Activated T-helper 1 cell treated with Interleukin-2 at 50 U/mL for 16 hours (primary cell): ENCODE data around the gene EXT2.

ENCODE experiments used
- DNase-seq: peaks from one replicate; pipeline ENCODE4 v3.0.0-alpha.2; 2020; ENCODE audit warnings: low read depth

EXT2 gene

DNA sequence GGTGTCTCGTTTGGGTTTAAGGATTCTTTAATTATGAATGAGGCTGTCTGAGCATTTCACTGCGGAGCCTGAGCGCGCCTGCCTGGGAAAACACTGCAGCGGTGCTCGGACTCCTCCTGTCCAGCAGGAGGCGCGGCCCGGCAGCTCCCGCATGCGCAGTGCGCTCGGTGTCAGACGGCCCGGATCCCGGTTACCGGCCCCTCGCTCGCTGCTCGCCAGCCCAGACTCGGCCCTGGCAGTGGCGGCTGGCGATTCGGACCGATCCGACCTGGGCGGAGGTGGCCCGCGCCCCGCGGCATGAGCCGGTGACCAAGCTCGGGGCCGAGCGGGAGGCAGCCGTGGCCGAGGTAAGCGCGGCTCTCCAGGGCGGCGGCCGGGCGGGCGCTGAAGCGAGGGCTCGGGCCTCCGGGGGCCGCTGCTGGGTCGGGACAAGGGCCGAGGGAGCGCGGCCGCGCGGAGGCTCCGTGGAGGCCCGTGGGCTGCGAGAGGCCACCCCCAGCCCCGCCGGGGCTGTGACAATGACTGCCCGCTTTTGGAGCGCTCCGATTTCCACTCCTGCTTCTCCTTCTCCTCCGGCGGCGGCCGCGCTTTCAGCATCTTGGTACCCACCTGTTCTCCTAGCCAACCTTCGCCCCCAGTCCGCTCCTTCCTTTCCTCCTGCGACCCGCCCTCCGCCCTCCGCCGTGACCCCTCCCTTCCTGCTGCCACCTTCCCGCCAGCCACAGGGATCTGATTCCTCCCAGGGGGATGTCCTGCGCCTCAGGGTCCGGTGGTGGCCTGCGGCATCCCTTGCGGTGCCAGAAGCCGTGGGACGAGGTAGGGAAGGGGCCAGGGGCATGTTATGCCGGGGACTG, at the start of gene EXT2:
EXT2 (plus strand) TSS at position 173 of the 854 bp plus-strand sequence. CDS start 12,035 bp downstream, outside the sequence.
- peak; percentile 80 for DNase-seq

DNA sequence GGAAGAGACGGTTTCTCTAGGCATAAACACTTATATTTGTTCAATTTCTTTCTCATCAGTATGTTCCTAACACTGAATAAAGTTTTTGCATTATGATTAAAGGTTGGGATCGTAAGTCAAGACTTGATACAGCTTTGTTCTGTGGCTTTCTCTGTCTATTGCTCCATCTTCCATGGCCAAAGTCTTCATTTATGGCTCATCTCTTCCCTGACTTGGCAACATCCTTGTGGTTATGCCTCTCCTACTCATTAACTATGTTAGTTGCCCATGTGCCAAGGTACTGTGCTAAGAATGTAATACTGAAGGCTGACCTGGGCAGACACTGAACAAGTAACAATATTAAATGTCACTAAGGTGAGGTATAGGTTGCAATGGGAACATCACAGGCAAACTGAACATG, 49.3 kb upstream of the EXT2 start:
- no peak for DNase-seq

DNA sequence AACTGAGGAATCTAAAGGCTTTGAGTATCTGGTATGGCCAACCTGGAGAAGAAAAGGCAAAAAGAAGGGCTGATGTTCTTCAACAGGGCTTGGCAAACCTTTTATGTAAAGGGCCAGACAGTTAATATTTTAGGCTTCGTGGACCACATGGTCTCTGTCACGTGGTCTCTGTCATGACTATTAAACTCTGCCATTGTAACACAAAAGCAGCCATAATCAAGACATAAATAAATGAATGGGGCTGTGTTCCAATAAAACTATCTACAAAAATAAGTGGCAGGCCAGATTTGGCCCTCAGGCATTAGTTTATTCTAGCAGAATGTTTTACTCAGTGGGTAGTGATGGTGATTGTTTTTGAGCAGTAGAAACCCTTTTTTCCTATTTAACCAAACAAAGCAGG, 48.2 kb upstream of the EXT2 start:
- no peak for DNase-seq

DNA sequence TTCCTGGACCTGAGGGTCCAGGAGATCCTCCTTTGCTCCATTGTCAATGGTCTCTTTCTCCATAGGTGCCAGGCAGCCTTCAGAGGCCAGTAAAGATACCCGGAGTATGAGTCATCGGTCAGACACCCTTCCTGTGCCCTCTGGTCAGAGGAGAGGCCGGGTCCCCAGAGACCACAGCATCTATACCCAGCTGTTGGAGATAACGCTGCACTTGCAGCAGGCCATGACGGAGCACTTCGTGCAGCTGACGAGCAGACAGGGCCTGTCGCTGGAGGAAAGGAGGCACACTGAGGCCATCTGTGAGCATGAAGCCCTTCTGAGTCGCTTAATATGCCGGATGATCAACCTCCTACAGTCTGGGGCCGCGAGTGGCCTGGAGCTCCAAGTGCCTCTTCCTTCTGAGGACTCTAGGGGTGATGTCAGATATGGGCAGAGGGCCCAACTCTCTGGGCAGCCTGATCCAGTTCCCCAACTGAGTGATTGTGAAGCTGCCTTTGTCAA, 47.5 kb upstream of the EXT2 start, which contains the start of gene ACCSL:
ACCSL (plus strand) TSS at position 51 of the 501 bp plus-strand sequence; CDS start at position 107, 56 bp downstream.
- DNase-seq, result no peak

DNA sequence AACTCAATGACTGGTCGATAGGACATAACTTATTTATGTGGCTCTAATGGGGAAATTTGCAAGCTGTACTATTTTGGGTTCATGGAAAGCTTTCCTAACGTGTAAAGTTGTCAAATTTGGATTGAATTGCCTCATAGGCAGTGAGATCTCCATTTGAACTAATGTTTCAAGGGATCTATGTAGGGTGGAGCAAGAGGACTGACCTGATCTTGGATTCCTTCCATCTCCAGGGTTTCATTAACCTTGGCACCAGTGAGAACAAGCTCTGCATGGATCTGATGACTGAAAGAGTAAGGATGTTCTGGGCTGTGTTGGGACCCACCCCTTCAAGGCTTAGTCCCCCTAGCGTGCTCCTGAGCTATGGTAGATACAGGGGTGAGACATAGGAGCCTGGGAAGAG, 45.6 kb upstream of the EXT2 start:
- DNase-seq, result no peak

DNA sequence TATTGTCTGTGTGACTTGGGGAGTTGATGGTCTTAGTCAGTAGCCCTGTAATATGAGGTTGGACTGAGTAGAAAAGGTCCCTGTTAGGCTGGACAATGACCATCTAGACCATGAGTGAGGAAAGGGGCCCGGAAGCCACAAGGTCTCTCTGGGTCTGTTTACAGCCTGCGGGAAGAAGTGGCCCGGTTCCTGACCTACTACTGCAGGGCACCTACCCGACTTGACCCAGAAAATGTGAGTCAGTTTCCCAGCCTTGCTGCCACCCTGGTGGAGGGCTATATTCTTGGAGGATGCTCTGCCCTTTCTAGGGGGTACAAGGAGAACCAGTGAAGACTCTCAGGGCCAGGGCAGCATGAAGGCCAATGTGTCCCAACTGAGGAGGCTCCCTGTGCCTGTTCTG, 44.3 kb upstream of the EXT2 start:
- no peak for DNase-seq

DNA sequence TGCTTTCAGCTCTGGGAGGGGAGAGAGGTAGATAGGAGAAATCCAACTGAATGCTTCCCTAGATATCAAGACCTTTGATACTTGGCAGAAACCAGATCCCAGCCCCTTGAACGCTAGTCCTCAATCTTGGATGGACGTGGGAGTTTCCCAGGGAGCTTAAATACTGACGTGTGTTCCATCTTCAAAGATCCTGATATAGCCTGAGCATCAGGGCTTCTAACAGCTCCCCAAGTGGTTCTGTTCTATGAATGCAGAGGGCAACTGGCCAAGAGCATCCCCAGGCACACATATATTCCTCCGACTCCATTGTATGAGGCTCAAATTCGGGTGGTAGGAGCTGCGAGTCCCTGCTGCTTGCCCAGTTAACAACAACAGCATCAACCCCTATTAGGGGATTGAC, 38.1 kb upstream of the EXT2 start:
- DNase-seq, result no peak

DNA sequence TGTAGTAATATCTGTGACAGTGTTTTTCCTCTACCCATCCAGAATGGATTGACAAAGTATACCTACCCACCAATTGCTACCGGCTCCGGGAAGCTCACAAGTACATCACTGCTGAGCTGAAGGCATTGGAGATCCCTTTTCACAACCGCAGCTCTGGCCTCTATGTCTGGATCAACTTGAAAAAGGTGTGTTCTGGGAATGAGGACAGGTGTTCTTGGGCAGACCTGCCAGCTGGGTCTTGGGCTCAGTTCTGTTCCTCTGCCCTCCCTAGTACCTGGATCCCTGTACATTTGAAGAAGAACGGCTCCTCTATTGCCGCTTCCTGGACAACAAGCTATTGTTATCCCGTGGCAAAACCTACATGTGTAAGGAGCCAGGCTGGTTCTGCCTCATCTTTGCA, 37.2 kb upstream of the EXT2 start:
- no peak for DNase-seq

DNA sequence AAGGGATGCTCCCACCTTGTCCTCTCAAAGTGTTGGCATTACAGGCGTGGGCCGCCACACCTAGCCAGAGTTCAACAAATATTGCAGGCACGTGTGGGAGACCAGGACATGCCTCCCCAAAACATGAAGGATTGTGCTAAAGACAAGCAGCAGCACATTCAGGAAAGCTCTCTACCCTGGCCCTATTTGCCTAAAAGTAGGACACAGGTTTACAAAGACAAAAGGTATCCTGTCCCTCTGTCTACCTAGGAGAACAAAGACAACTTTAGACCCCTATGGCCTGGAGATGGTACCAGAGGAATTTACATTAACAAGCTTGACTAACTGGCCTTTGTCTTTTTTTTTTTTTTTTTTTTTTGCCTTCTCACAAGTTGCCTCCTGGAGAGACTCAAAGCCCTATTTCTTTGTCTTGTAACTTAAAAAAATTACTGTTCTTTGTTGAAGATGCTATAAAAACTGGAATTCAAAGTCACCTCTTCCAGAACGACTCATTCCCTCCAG, 30.3 kb upstream of the EXT2 start:
- DNase-seq, result no peak

DNA sequence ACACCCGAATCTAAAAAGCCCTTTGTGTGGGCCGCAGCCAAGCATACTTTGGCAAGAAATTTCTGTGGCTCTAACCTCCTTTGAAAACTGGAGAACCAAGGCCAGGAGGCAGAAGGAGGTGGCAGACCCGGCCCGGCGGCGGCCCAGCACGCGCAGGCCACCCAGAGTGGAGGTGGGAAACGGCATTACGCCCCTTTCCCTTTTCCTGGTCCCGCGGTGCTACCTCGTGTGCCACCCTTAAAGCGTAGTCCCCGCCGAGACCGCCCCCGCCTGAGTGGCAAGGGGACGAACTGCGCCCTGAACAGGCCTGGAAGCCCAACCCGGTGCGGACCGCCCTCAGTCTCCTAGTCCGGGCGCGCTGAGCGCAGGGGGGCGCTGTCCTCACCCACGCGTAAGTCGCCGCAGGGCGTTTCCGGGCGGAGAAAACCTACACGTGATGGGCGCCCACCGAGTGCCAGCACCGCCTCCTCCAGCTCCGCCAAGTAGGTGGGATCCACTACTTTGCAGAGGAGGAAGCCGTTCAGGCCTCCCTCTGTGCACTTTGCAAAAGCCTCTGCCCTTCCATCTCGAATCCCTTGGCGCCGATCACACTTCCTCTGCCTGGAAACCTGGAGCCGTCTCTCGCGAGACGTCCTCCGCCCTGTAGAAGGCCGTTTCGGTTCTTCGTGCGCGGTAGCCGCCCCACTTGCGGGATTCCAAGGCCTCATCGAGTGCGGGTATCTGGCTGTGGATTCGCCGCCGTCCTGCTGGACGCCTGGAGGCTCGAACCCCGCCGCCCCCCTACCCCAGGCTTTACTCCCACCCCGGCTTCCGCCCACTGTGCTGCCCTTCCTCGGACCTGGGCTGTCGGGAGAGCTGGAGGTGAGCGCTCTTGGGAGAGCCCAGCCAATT, 29.4 kb upstream of the EXT2 start, which contains the start of gene ACCS:
ACCS (plus strand) TSS at position 430 of the 891 bp plus-strand sequence. CDS start 1,358 bp downstream, outside the sequence.
- DNase-seq, result peak; percentile 80

DNA sequence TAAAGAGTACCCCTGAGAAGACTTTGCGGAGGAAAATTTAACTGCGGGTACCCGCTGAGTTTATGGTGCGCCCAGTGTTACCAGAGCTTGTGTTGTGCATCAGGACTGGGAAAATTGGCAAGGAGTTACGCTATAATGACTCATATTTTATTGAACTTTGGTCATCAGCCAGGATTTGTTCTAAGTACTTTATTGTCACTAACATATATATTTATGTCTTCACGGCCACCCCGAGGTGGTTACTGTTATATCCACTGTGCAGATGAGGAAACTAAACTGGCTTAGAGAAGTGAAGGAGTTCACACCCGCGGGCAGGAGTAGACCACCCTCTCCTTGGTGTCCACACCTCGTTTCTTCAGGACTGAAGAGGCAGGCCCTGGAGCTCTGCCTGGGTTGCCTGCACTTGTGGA, 28.7 kb upstream of the EXT2 start:
- no peak for DNase-seq

DNA sequence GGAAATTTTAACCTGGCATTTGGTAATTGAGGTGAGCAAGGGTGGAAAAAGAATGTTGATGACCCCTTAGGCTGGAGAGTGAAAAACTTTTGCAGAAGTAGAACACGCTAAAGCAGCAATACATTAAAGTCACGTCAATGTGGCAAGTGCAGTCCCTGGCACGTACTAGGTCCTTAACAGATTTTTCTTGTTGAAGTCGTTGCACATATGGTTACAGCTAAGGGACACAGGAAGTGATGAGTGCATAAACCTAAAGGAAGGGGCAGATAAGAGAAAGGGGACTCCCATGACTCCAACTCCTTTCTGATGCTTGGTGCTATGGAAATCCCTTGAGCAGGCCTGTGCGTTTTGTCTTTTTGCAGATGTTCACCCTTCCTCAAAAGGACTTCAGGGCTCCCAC, 28.2 kb upstream of the EXT2 start:
- DNase-seq, result no peak

DNA sequence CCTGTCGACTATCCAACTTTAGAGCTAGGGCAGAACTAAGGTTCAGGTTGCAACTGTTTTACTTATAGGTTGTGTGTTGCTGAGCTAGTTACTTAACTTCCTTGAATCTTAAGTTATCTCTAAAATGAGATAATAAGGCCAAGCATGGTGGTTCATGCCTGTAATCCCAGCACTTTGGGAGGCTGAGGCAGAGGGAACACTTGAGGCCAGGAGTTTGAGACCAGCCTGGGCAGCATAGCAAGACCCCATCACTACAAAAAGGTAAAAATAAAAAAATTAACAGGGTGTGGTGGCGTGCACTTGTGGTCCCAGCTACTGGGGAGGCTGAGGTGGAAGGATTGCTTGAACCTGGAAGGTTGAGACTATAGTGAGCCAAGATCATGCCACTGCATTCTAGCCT, 27.3 kb upstream of the EXT2 start:
- DNase-seq, result no peak

DNA sequence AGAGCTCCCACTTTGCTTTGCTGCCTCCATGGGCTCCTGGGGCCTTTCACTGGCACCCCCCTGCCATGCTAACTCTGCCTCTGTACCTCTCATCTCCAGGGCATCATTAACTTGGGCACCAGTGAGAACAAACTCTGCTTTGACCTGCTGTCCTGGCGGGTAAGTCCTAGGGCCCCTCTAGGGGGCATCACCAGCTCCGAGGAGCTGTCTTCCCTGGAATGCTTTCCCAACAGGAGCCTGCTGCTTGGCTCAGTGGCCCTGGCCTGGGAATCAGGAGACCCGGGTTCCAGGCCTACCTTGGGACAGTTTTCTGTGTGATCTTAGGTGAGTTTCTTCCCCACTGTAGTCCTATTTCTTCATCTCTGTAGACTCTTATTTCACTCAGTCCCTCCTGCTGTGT, 24.3 kb upstream of the EXT2 start:
- DNase-seq, result no peak

DNA sequence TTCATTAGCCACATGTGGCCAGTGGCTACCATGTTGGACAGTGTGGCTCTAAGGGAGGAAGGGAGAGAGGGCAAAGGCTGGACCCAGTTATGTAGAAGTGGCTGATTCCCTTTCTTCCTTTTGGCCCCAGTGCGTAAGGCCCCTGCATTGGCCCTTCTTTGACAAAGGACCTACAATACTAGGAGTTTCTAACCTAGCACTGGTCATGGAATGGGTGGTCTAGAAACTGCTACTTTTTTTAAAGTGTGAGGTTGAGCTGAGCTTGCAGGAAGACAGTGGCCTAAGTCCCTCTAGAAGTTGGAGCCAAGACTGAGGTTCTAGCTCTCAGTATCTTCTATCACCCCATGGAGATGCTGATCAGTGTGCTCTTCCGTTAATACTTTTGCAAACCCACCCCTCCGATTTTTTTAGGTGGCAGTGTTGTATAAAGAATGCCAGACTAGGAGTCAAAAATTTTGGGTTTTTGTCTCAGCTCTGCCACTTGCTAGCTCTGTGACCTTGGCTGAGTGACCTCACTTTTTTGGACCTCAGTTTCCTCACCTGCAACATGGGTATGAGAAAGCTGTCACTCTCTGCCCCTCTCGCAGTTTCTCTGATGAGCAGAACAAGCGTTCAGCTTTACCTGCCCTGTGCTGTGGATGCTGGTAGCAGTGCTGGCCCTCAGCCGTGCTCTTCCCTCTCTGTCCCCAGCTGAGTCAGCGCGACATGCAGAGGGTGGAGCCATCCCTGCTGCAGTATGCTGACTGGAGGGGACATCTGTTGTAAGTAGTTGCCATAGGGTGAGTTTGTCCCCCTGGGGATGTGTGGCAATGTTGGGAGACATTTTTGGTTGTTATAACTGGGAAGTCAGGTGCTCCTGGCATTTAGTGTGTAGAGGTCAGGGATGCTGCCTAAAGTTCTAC, 22.5 kb upstream of the EXT2 start:
- DNase-seq, result no peak

DNA sequence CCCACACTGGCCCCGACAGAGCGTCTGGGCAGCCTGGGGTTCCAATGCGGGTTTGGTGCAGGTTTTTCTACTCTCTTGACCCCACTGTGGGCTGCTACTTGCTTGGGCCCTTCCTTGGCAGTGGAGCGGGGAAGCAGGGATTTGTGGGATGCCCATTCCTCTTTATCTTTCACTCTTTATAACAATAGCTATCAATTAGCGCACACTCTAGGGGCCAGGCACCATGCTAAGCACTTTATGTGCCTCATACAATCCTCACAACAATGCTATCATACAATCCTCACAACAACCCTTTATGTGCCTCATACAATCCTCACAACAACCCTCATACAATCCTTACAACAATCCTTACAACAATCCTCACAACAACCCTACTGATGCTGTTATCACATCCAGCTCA, 16.7 kb upstream of the EXT2 start:
- no peak for DNase-seq

DNA sequence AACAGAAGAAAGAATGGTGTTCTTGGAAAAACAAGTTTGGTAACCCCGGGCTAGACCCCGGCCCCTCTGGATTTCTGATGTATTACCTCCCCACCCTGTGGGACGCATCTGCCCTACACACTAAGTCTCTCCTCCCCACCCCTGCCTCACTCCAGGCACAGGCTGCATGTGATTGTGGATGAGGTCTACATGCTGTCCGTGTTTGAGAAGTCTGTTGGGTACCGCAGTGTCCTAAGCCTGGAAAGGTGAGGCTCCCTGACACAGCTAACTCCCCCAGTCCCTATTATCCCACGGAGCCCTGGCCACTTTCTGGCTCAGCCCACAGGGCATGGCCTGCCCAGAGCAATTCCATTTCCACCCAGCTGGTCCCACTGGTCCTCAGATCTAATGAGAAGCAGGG, 16.1 kb upstream of the EXT2 start:
- no peak for DNase-seq

DNA sequence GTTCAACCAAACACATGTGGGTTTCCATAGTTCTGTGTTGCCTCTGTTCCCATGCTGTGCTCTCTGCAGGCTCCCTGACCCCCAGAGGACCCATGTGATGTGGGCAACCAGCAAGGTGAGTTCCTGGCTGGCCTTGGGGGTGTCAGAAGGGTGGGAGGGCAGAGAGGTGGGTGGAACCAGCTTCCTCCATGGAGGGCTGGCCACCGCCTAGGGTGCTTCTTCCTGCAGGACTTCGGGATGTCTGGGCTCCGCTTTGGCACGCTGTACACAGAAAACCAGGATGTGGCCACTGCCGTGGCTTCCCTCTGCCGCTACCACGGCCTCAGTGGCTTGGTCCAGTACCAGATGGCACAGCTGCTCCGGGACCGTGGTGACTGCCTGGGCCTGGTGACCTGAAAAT, 14.5 kb upstream of the EXT2 start:
- DNase-seq, result no peak

DNA sequence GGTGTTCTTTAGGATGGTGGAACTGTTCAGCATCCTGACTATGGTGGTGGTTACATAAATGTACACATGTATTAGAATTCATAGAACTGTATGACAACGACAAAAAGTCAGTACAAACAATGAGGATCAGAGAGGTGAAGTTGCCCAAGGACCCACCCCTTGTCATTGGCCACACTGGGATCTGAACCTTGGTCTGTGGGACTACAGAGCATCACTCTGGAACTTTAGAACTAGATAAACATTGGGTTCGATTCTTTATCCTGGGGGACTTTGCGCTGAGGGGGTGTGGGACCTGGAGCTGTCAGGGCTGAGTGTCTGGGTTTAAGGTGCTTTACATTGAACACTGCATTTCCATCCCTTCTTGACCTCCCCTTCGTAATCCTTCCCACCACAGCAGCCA, 12.8 kb upstream of the EXT2 start:
- no peak for DNase-seq

DNA sequence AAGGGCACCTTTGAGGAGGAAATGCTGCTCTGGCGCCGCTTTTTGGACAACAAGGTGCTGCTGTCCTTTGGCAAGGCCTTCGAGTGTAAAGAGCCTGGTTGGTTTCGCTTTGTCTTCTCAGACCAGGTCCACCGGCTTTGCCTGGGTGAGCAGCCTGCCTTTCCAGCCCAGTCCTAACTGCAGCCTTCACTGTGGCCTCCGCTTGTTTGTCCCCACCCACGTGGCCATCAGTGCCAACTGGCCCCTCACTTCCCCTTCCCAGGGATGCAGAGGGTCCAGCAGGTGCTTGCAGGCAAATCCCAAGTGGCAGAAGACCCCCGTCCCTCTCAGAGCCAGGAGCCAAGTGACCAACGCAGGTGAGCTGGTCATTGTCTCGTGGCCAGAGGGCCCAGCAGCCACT, 12.0 kb upstream of the EXT2 start:
- no peak for DNase-seq

DNA sequence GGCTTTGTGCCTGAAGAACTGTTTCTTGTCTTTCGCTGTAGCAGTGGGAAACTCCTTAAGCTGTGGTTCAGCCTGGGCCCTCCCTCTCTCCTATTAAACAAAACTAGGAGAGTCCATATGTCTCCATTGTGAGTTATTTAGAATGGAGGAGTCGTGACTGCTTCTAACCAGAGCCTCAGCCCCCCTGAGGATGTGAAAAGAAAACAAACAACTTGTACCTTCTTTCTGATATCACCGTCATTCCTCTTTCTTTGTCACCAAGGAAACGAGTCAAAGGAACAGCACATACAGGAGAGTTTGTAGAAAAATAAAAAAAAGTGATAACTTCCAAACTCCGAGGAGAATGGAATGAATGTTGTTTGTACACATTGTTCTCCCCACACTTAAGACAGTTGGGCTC, 11.6 kb upstream of the EXT2 start:
- no peak for DNase-seq
